ENCODE measurements around the gene RIMBP3B. TPM values are rescaled to one million over a fixed set of nuclear protein-coding genes. Genes with fewer than 3 reads are reported as not detected.
"Not testable (repeated sequence)": the region's sequence is repeated elsewhere in the genome, so short reads cannot be mapped to it uniquely, and the experiment has no call there.

Gene RIMBP3B
- total and polyA plus RNA-seq, 9 of the 15 experiments (the other 6 are each of a cell fraction or from before 2014, with no cell fraction given), result 0.01 to 0.55 (median 0.16) TPM; not detected in 1

DNA sequence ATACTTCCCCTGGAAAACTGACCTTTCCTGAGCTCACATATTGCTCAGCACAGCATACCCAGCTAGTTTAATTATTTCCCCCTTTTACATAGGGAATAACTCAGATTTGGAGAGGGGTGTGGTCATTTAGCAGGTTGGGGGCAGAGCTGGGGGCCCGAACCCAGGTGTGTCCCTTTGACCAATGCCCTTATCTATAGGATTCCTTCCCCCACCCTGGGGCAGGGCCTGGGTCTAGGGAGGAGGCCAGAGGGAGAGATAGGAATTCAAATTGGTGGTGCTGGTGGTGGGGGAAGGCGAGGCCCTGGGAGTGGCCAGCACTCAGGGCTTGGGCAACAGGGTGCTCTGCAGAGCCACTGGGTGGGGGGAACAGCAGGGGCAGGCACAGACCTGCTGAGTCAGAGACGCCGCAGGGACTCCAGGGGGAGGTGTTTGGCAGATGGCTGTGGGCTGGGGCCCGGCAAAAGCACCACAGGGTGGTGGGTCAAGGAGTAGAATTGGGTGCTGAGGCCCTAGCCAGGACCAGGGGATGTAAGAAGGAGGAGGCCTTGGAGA, 19.3 kb downstream of the RIMBP3B start:
- H3K9ac ChIP-seq (ENCODE audit: insufficient read depth in 1 of 2, low read depth in 2 of 2, low read length in 2 of 2); H3K27ac ChIP-seq (ENCODE audit: extremely low read depth, low read depth, low read length); POLR2A ChIA-PET; H3K4me3 ChIP-seq; H3K9me1 ChIP-seq (ENCODE audit: control insufficient read depth, insufficient read depth, low read length); H3K79me2 ChIP-seq (ENCODE audit: control insufficient read depth, insufficient read depth, low read length); H3K27me3 ChIP-seq (ENCODE audit: control insufficient read depth in 2 of 2, insufficient read depth in 2 of 2, low read length in 2 of 2); DNase-seq (ENCODE audit: extremely low read depth in 1 of 4, low spot score in 3 of 4); H4K20me1 ChIP-seq (replicated peaks; ENCODE audit: control insufficient read depth, insufficient read depth, low read length); CTCF ChIA-PET (ENCODE audit: low intra/inter-chr PET ratio); H3K9me3 ChIP-seq (replicated peaks; ENCODE audit: control insufficient read depth, insufficient read depth, low read depth, low read length); FAIRE-seq; H3K36me3 ChIP-seq (ENCODE audit: control insufficient read depth, insufficient read depth, low read length); H3K4me1 ChIP-seq (replicated peaks in 1 of 2; ENCODE audit: control insufficient read depth in 2 of 2, insufficient read depth in 2 of 2, low read length in 2 of 2); intact Hi-C loops (cut with micrococcal nuclease); BruUV-seq (replicated peaks); TF ChIP-seq NR2C2 (CRISPR knock-in tag; IDR thresholded peaks at IDR 0.05): not testable (repeated sequence)
- TF ChIP-seq RCOR1 (IDR thresholded peaks at IDR 0.05; ENCODE audit: borderline replicate concordance in 1 of 2, low read depth in 2 of 2, low read length in 2 of 2), result 0 out of 4 replicates have a peak, but pooled peaks of 1 of the 2 experiments have one; percentile 28
- TF ChIP-seq MAZ (CRISPR knock-in tag; conservative IDR thresholded peaks at IDR 0.05 in 1 of 2, IDR thresholded peaks at IDR 0.05 in 1 of 2), result 0 out of 4 replicates have a peak, but pooled peaks of 1 of the 2 experiments have one; percentile 34
- TF ChIP-seq NR2C2 (tag; IDR thresholded peaks at IDR 0.05), result peak; percentile 16; the same call in 1 of the 2 replicates
- TF ChIP-seq, protein P1, sequence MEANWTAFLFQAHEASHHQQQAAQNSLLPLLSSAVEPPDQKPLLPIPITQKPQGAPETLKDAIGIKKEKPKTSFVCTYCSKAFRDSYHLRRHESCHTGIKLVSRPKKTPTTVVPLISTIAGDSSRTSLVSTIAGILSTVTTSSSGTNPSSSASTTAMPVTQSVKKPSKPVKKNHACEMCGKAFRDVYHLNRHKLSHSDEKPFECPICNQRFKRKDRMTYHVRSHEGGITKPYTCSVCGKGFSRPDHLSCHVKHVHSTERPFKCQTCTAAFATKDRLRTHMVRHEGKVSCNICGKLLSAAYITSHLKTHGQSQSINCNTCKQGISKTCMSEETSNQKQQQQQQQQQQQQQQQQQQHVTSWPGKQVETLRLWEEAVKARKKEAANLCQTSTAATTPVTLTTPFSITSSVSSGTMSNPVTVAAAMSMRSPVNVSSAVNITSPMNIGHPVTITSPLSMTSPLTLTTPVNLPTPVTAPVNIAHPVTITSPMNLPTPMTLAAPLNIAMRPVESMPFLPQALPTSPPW (CRISPR knock-in tag; IDR thresholded peaks at IDR 0.05), result peak; percentile 53; the same call in 1 of the 2 replicates
- Histone ChIP-seq H3K4me2 (ENCODE audit: insufficient read depth, low read length) (peak overlapping the region; percentile 29; the same call in 1 of the 2 replicates), H2AFZ (ENCODE audit: low read depth, low read length) (peak overlapping the region; percentile 49; the same call in 1 of the 2 replicates)
- WGBS (ENCODE audit: insufficient coverage, low coverage, missing lambda C conversion rate), result 0% methylated on average over 1 of the region's 5 CpGs
- peak; percentile 87 for ATAC-seq
- in situ Hi-C loops (cut with MboI), result loop anchor here (5.0 to 25.0 kb wide), 3 partner anchors 239 to 1134 kb away; partner anchors contain the start of gene SDF2L1

DNA sequence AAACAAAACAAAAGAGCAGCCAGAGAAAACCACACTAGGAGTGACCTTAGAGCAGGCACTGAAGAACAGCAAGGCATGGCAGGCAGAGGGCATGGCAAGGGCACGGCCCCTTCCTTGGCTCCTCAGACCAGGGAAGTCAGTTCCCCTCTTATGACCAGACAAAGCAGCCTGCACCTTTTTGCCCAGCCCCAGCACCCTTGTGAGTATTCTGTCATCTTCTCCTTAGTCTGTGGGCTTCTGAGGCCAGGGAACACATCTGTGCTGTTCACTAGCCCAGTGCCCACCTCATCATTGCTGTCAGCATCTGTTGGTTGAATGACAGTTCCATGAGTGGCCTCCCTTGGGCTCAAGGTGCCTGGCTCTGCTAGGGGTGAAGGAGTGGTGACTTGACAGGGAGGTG, 23.6 kb downstream of the RIMBP3B start:
- H3K4me1 ChIP-seq (replicated peaks in 1 of 2; ENCODE audit: control insufficient read depth in 2 of 2, insufficient read depth in 2 of 2, low read length in 2 of 2); H3K79me2 ChIP-seq (ENCODE audit: control insufficient read depth, insufficient read depth, low read length); H3K9ac ChIP-seq (ENCODE audit: insufficient read depth in 1 of 2, low read depth in 2 of 2, low read length in 2 of 2); BruUV-seq (replicated peaks); H2AFZ ChIP-seq (ENCODE audit: low read depth, low read length); H3K9me1 ChIP-seq (ENCODE audit: control insufficient read depth, insufficient read depth, low read length); H4K20me1 ChIP-seq (replicated peaks; ENCODE audit: control insufficient read depth, insufficient read depth, low read length); FAIRE-seq; H3K36me3 ChIP-seq (ENCODE audit: control insufficient read depth, insufficient read depth, low read length); H3K4me2 ChIP-seq (ENCODE audit: insufficient read depth, low read length); H3K4me3 ChIP-seq; DNase-seq (ENCODE audit: extremely low read depth in 1 of 4, low spot score in 3 of 4); H3K9me3 ChIP-seq (replicated peaks; ENCODE audit: control insufficient read depth, insufficient read depth, low read depth, low read length); POLR2A ChIA-PET; H3K27ac ChIP-seq (ENCODE audit: extremely low read depth, low read depth, low read length); H3K27me3 ChIP-seq (ENCODE audit: control insufficient read depth in 2 of 2, insufficient read depth in 2 of 2, low read length in 2 of 2); intact Hi-C loops (cut with micrococcal nuclease): not testable (repeated sequence)
- CTCF ChIA-PET (ENCODE audit: low intra/inter-chr PET ratio), result interaction anchor here (0.6 kb wide), 1 partner anchor 239 kb away, joined by 3 read pairs; no protein-coding TSS in a partner anchor
- no CpG with 5 or more reads among the region's 1 CpG for WGBS (ENCODE audit: insufficient coverage, low coverage, missing lambda C conversion rate)
- in situ Hi-C loops (cut with MboI), result loop anchor here (25.0 kb wide), 2 partner anchors 530 to 1130 kb away; no protein-coding TSS in a partner anchor
- peak; percentile 13 for ATAC-seq

DNA sequence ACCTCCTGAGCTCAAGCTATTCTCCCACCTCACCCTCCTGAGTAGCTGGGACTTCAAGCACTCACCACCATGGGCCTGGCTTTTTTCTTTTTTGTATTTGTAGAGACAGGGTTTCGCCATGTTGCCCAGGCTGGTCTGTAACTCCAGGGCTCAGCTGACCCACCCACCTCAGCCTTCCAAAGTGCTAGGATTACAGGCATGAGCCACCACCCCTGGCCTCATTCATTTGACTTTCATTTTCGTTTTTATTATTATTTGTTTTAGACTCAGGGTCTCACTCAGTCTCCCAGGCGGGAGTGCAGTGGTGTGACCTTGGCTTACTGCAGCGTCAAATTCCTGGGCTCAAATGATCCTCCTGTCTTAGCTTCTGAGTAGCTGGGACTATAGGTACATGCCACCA, 24.2 kb downstream of the RIMBP3B start:
- H3K36me3 ChIP-seq (ENCODE audit: control insufficient read depth, insufficient read depth, low read length); intact Hi-C loops (cut with micrococcal nuclease); H2AFZ ChIP-seq (ENCODE audit: low read depth, low read length); H3K4me1 ChIP-seq (replicated peaks in 1 of 2; ENCODE audit: control insufficient read depth in 2 of 2, insufficient read depth in 2 of 2, low read length in 2 of 2); POLR2A ChIA-PET; DNase-seq (ENCODE audit: extremely low read depth in 1 of 4, low spot score in 3 of 4); H4K20me1 ChIP-seq (replicated peaks; ENCODE audit: control insufficient read depth, insufficient read depth, low read length); FAIRE-seq; H3K9ac ChIP-seq (ENCODE audit: insufficient read depth in 1 of 2, low read depth in 2 of 2, low read length in 2 of 2); H3K9me3 ChIP-seq (replicated peaks; ENCODE audit: control insufficient read depth, insufficient read depth, low read depth, low read length); H3K27ac ChIP-seq (ENCODE audit: extremely low read depth, low read depth, low read length); H3K27me3 ChIP-seq (ENCODE audit: control insufficient read depth in 2 of 2, insufficient read depth in 2 of 2, low read length in 2 of 2); BruUV-seq (replicated peaks); H3K4me2 ChIP-seq (ENCODE audit: insufficient read depth, low read length); CTCF ChIA-PET (ENCODE audit: low intra/inter-chr PET ratio); H3K9me1 ChIP-seq (ENCODE audit: control insufficient read depth, insufficient read depth, low read length); H3K79me2 ChIP-seq (ENCODE audit: control insufficient read depth, insufficient read depth, low read length); H3K4me3 ChIP-seq: not testable (repeated sequence)
- in situ Hi-C loops (cut with MboI), result loop anchor here (25.0 kb wide), 2 partner anchors 530 to 1130 kb away; no protein-coding TSS in a partner anchor
- peak; percentile 4 for ATAC-seq
- no CpG with 5 or more reads among the region's 4 CpGs for WGBS (ENCODE audit: insufficient coverage, low coverage, missing lambda C conversion rate)

Measured in K562 (cell line).